GM23338 (cell line): ENCODE measurements around the gene ERO1A. TPM values are rescaled to one million over a fixed set of nuclear protein-coding genes. Genes with fewer than 3 reads are reported as not detected.

Experiments
- ATAC-seq: fragments of 200-7000 bp; cut with Tn5 transposase; 3 replicates; pipeline ENCODE4 v1.9.1; 2020
- DNase-seq: peaks from one replicate; pipeline ENCODE4 v3.0.0-alpha.2; 2015; ENCODE audit warnings: low spot score
- H2AFZ ChIP-seq: fragments of 200-600 bp; sonication (generic); 2 replicates; pipeline ENCODE4 v1.8.0; 2016; ENCODE audit warnings: antibody characterized with exemption, mild to moderate bottlenecking, moderate library complexity
- H3F3A ChIP-seq: fragments of 200-600 bp; sonication (generic); replicated peaks from 2 replicates; pipeline ENCODE4 v1.8.0; 2017; ENCODE audit warnings: antibody characterized with exemption, mixed run types, low read depth
- H3K27ac ChIP-seq: fragments of 200-600 bp; sonication (generic); 2 replicates; pipeline ENCODE4 v1.6.1; 2016; ENCODE audit warnings: low read depth
- H3K27me3 ChIP-seq: fragments of 200-600 bp; sonication (generic); 2 replicates; pipeline ENCODE4 v1.8.0; 2016; ENCODE audit warnings: mild to moderate bottlenecking, mixed run types, moderate library complexity; ENCODE audit not compliant: insufficient read depth
- H3K36me3 ChIP-seq: fragments of 200-600 bp; sonication (generic); 2 replicates; pipeline ENCODE4 v1.8.0; 2016; ENCODE audit warnings: mild to moderate bottlenecking; ENCODE audit not compliant: insufficient read depth
- H3K4me1 ChIP-seq: fragments of 200-600 bp; sonication (generic); 2 replicates; pipeline ENCODE4 v1.8.0; 2016; ENCODE audit warnings: mild to moderate bottlenecking, moderate library complexity; ENCODE audit not compliant: insufficient read depth
- H3K4me2 ChIP-seq: fragments of 200-600 bp; sonication (generic); 2 replicates; pipeline ENCODE4 v1.7.1; 2017; ENCODE audit warnings: mixed run types
- H3K4me3 ChIP-seq: fragments of 200-600 bp; sonication (generic); 2 replicates; pipeline ENCODE4 v1.6.1; 2016; ENCODE audit warnings: mixed run types
- H3K79me2 ChIP-seq: fragments of 200-600 bp; sonication (generic); replicated peaks from 2 replicates; pipeline ENCODE4 v1.8.0; 2017; ENCODE audit warnings: mild to moderate bottlenecking; ENCODE audit not compliant: insufficient read depth
- H3K9me2 ChIP-seq: fragments of 200-600 bp; sonication (generic); 2 replicates; pipeline ENCODE4 v1.8.0; 2017; ENCODE audit not compliant: insufficient read depth
- H4K20me1 ChIP-seq: fragments of 200-600 bp; sonication (generic); replicated peaks from 2 replicates; pipeline ENCODE4 v1.8.0; 2017; ENCODE audit warnings: mild to moderate bottlenecking; ENCODE audit not compliant: insufficient read depth
- H3K27ac Mint-ChIP-seq: 2 replicates; pipeline ENCODE4 v1.8.0; 2020; ENCODE audit warnings: inconsistent platforms, mild to moderate bottlenecking, moderate library complexity, mixed read lengths
- H3K27me3 Mint-ChIP-seq: 3 replicates; pipeline ENCODE4 v1.8.0; 2022; ENCODE audit warnings: low read depth, mild to moderate bottlenecking, moderate library complexity, mixed read lengths, inconsistent platforms; ENCODE audit not compliant: insufficient read depth, poor library complexity
- H3K36me3 Mint-ChIP-seq: 3 replicates; pipeline ENCODE4 v1.8.0; 2021; ENCODE audit warnings: low read depth, mild to moderate bottlenecking, inconsistent platforms, moderate library complexity, mixed read lengths
- H3K4me1 Mint-ChIP-seq: 3 replicates; pipeline ENCODE4 v1.8.0; 2020; ENCODE audit warnings: mild to moderate bottlenecking, inconsistent platforms, mixed read lengths
- H3K4me3 Mint-ChIP-seq: 3 replicates; pipeline ENCODE4 v1.8.0; 2021; ENCODE audit warnings: moderate library complexity, mild to moderate bottlenecking, inconsistent platforms, mixed read lengths
- H3K9me3 Mint-ChIP-seq: 3 replicates; pipeline ENCODE4 v1.8.0; 2020; ENCODE audit warnings: moderate library complexity, mild to moderate bottlenecking, inconsistent platforms, mixed read lengths
- CREB1 ChIP-seq: fragments of 250-450 bp; sonication (Bioruptor Pico); IDR thresholded peaks from 2 replicates; pipeline ENCODE4 v1.5.0; 2020; ENCODE audit warnings: low read depth, mild to moderate bottlenecking, moderate library complexity
- EZH2 ChIP-seq: fragments of 200-600 bp; sonication (generic); IDR thresholded peaks from one replicate; pipeline ENCODE4 v1.8.0; 2017; ENCODE audit warnings: antibody characterized with exemption, mild to moderate bottlenecking, low read depth; ENCODE audit not compliant: unreplicated experiment
- EZH2phosphoT487 ChIP-seq: fragments of 200-600 bp; sonication (generic); IDR thresholded peaks from one replicate; pipeline ENCODE4 v1.8.1; 2018; ENCODE audit warnings: antibody characterized with exemption; ENCODE audit not compliant: unreplicated experiment
- NANOG ChIP-seq: IDR thresholded peaks from 2 replicates; pipeline ENCODE4 v1.6.1; 2016; ENCODE audit warnings: antibody characterized with exemption, borderline replicate concordance
- POLR2AphosphoS5 ChIP-seq: IDR thresholded peaks from 2 replicates; pipeline ENCODE4 v1.6.1; 2016; ENCODE audit warnings: antibody characterized with exemption, low read depth
- STAT1 ChIP-seq: IDR thresholded peaks from one replicate; pipeline ENCODE4 v1.6.1; 2016; ENCODE audit warnings: antibody characterized with exemption; ENCODE audit not compliant: unreplicated experiment
- ZNF114 ChIP-seq: fragments of 250-450 bp; sonication (Bioruptor Pico); IDR thresholded peaks from 2 replicates; pipeline ENCODE4 v1.5.0; 2020; ENCODE audit warnings: mild to moderate bottlenecking, moderate library complexity
- ZNF331 ChIP-seq: fragments of 250-450 bp; sonication (Bioruptor Pico); IDR thresholded peaks from 2 replicates; pipeline ENCODE4 v1.5.0; 2020; ENCODE audit warnings: low read depth, mild to moderate bottlenecking, moderate library complexity
- polyA plus RNA-seq: library from polyadenylated mRNA; unstranded; fragments of >200 nt; fragmentation: Nextera tagmentation; extraction: Ambion mirVana; gene quantifications from 2 replicates; pipeline ENCODE4 v1.2.1, GENCODE V29; 2016
- total RNA-seq: library from RNA; depleted of rRNA; stranded (reverse); fragments of >200 nt; shearing (Covaris generic); gene quantifications from 2 replicates; pipeline ENCODE4 v1.2.3, GENCODE V29; 2014
- TF ChIP-seq, protein P1 (sequence below): fragments of 250-450 bp; sonication (Bioruptor Pico); IDR thresholded peaks from 2 replicates; pipeline ENCODE4 v1.5.0; 2020; ENCODE audit warnings: mild to moderate bottlenecking, moderate library complexity
- TF ChIP-seq, protein P2 (sequence below): IDR thresholded peaks from 2 replicates; pipeline ENCODE4 v1.6.1; 2016; ENCODE audit warnings: antibody characterized with exemption

Gene ERO1A
- total and polyA plus RNA-seq, 2 experiments from 2014 or later = 25.2 to 44.7 TPM

DNA sequence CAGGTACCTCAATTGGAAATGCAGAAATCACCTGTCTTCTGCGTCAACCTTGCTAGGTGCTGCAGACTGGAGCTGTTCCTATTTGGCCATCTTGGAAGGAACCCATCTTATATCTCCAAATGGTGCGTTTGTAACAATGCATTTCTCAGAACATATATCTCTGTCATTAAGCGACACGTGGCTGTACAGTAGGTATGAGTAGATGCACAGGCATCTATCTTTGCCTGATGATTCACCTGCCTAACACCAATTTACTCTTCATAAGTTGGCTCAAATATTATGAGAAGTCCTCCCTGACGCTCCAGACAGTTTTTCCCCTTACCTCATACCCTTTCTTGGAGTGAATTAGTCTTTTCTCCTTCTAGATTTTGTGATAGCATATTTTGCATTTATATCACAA, 98.5 kb downstream of the ERO1A start (continued):
- TF ChIP-seq, protein P1, sequence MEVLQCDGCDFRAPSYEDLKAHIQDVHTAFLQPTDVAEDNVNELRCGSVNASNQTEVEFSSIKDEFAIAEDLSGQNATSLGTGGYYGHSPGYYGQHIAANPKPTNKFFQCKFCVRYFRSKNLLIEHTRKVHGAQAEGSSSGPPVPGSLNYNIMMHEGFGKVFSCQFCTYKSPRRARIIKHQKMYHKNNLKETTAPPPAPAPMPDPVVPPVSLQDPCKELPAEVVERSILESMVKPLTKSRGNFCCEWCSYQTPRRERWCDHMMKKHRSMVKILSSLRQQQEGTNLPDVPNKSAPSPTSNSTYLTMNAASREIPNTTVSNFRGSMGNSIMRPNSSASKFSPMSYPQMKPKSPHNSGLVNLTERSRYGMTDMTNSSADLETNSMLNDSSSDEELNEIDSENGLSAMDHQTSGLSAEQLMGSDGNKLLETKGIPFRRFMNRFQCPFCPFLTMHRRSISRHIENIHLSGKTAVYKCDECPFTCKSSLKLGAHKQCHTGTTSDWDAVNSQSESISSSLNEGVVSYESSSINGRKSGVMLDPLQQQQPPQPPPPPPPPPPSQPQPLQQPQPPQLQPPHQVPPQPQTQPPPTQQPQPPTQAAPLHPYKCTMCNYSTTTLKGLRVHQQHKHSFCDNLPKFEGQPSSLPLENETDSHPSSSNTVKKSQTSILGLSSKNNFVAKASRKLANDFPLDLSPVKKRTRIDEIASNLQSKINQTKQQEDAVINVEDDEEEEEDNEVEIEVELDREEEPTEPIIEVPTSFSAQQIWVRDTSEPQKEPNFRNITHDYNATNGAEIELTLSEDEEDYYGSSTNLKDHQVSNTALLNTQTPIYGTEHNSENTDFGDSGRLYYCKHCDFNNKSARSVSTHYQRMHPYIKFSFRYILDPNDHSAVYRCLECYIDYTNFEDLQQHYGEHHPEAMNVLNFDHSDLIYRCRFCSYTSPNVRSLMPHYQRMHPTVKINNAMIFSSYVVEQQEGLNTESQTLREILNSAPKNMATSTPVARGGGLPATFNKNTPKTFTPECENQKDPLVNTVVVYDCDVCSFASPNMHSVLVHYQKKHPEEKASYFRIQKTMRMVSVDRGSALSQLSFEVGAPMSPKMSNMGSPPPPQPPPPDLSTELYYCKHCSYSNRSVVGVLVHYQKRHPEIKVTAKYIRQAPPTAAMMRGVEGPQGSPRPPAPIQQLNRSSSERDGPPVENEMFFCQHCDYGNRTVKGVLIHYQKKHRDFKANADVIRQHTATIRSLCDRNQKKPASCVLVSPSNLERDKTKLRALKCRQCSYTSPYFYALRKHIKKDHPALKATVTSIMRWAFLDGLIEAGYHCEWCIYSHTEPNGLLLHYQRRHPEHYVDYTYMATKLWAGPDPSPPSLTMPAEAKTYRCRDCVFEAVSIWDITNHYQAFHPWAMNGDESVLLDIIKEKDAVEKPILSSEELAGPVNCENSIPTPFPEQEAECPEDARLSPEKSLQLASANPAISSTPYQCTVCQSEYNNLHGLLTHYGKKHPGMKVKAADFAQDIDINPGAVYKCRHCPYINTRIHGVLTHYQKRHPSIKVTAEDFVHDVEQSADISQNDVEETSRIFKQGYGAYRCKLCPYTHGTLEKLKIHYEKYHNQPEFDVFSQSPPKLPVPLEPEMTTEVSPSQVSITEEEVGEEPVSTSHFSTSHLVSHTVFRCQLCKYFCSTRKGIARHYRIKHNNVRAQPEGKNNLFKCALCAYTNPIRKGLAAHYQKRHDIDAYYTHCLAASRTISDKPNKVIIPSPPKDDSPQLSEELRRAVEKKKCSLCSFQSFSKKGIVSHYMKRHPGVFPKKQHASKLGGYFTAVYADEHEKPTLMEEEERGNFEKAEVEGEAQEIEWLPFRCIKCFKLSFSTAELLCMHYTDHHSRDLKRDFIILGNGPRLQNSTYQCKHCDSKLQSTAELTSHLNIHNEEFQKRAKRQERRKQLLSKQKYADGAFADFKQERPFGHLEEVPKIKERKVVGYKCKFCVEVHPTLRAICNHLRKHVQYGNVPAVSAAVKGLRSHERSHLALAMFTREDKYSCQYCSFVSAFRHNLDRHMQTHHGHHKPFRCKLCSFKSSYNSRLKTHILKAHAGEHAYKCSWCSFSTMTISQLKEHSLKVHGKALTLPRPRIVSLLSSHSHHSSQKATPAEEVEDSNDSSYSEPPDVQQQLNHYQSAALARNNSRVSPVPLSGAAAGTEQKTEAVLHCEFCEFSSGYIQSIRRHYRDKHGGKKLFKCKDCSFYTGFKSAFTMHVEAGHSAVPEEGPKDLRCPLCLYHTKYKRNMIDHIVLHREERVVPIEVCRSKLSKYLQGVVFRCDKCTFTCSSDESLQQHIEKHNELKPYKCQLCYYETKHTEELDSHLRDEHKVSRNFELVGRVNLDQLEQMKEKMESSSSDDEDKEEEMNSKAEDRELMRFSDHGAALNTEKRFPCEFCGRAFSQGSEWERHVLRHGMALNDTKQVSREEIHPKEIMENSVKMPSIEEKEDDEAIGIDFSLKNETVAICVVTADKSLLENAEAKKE (CRISPR knock-in tag) = no peak
- no peak for TF ChIP-seq EZH2phosphoT487
- TF ChIP-seq EZH2 = no peak
- TF ChIP-seq ZNF114 = no peak
- TF ChIP-seq CREB1 = no peak

DNA sequence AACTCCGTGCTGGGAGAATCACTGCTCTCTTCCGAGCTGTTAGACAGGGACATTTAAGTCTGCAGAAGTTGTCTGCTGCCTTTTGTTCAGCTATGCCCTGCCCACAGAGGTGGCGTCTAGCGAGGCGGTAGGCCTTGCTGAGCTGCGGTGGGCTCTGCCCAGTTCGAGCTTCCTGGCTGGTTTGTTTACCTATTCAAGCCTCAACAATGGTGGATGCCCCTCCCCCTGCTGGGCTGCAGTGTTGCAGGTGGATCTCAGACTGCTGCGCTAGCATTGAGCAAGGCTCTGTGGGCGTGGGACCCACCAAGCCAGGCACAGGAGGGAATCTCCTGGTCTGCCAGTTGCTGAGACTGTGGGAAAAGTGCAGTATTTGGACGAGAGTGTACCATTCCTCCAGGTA, 99.0 kb downstream of the ERO1A start:
- Histone ChIP-seq H3K4me3 (no peak overlapping the region), H3K79me2 (no peaks in the 10 kb centered on the region), H3K9me2 (0 out of 2 replicates have a peak, but pooled peaks cover 7% of the 10 kb centered on the region), H3K27ac (no peak overlapping the region), H3K27me3 (no peaks in the 10 kb centered on the region), H2AFZ (no peak overlapping the region), H3K36me3 (no peaks in the 10 kb centered on the region), H3K4me1 (0 out of 2 replicates have a peak, but pooled peaks cover 2% of the 10 kb centered on the region), H4K20me1 (no peaks in the 10 kb centered on the region), H3K4me2 (0 out of 2 replicates have a peak overlapping the region, but pooled peaks have one; percentile 35), H3F3A (no peaks in the 10 kb centered on the region)
- DNase-seq (peak; percentile 73), ATAC-seq (peak; percentile 87)
- Mint-ChIP-seq H3K4me3 (no peak overlapping the region), H3K27ac (no peak overlapping the region), H3K4me1 (peaks cover 2% of the 10 kb centered on the region; the same call in 2 of the 3 replicates), H3K9me3 (peaks cover 17% of the 10 kb centered on the region), H3K36me3 (peaks cover 15% of the 10 kb centered on the region), H3K27me3 (no peaks in the 10 kb centered on the region)
- TF ChIP-seq NANOG = no peak
- TF ChIP-seq EZH2phosphoT487 = no peak
- TF ChIP-seq, protein P2, sequence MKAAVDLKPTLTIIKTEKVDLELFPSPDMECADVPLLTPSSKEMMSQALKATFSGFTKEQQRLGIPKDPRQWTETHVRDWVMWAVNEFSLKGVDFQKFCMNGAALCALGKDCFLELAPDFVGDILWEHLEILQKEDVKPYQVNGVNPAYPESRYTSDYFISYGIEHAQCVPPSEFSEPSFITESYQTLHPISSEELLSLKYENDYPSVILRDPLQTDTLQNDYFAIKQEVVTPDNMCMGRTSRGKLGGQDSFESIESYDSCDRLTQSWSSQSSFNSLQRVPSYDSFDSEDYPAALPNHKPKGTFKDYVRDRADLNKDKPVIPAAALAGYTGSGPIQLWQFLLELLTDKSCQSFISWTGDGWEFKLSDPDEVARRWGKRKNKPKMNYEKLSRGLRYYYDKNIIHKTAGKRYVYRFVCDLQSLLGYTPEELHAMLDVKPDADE = no peak
- no peak for TF ChIP-seq EZH2
- no peak for TF ChIP-seq POLR2AphosphoS5
- no peak for TF ChIP-seq ZNF331 (CRISPR knock-in tag)
- no peak for TF ChIP-seq STAT1
